GM12878 (cell line): ENCODE data around the gene AKR1B15. TPM values are rescaled to one million over a fixed set of nuclear protein-coding genes. Genes with fewer than 3 reads are reported as not detected.

ENCODE experiments used
- ATAC-seq: fragments of 200-7000 bp; cut with Tn5 transposase; 3 replicates; pipeline ENCODE4 v1.9.1; 2020; ENCODE audit warnings: mild to moderate bottlenecking, moderate library complexity
- BruUV-seq: library from RNA; stranded (reverse); fragments of 400-500 nt; replicated peaks from 2 replicates; lab custom pipeline; 2021; lab: Mats Ljungman, UMichigan
- CTCF ChIA-PET: fragments of 300-600 bp; sonication (Branson Sonifier 250); formaldehyde crosslinking; extraction: SDS; loops from one replicate; lab custom pipeline; 2021; ENCODE audit warnings: inconsistent platforms; lab: Yijun Ruan, JAX
- POLR2A ChIA-PET: fragments of 350-600 bp; formaldehyde crosslinking; extraction: SDS; loops from one replicate; lab custom pipeline; 2021; ENCODE audit warnings: inconsistent platforms; lab: Charles Lee
- RAD21 ChIA-PET: fragments of 300-600 bp; sonication (Branson Sonifier 250); formaldehyde crosslinking; loops from one replicate; lab custom pipeline; 2023; ENCODE audit warnings: antibody characterized with exemption; ENCODE audit not compliant: unreplicated experiment; lab: Charles Lee
- SMC1A ChIA-PET: fragments of 300-600 bp; sonication (Branson Sonifier 250); formaldehyde crosslinking; loops from one replicate; lab custom pipeline; 2023; ENCODE audit not compliant: unreplicated experiment, uncharacterized antibody; lab: Charles Lee
- DNase-seq: peaks from one replicate; pipeline ENCODE4 v3.0.0-alpha.2; 2011; ENCODE audit warnings: low read depth, low spot score
- FAIRE-seq: peaks from 3 replicates; lab custom pipeline; 2011; peaks lifted over from hg19 to GRCh38; lab: Jason Lieb, UNC
- H2AFZ ChIP-seq: 2 replicates; pipeline ENCODE4 v1.6.0; 2011; ENCODE audit warnings: low read depth, low read length, control low read depth; ENCODE audit not compliant: control insufficient read depth
- H3K27ac ChIP-seq: 2 replicates; pipeline ENCODE4 v1.5.1; 2011; ENCODE audit warnings: control low read depth; ENCODE audit not compliant: control insufficient read depth, insufficient read depth
- H3K27me3 ChIP-seq, 2 experiments: replicated peaks in 1 of 2; 2 replicates each; pipeline versions ENCODE4 v1.6.0 to v1.6.1; 2011; ENCODE audit warnings: low read length in 1 of 2; ENCODE audit not compliant: control insufficient read depth in 2 of 2, insufficient read depth in 2 of 2
- H3K36me3 ChIP-seq, 2 experiments: 2 replicates each; pipeline ENCODE4 v1.5.1; 2011; ENCODE audit warnings: low read length in 1 of 2; ENCODE audit not compliant: control insufficient read depth in 2 of 2, insufficient read depth in 2 of 2
- H3K4me1 ChIP-seq: 2 replicates; pipeline ENCODE4 v1.6.1; 2011; ENCODE audit warnings: mild to moderate bottlenecking, low read length, moderate library complexity, mixed read lengths; ENCODE audit not compliant: control insufficient read depth, insufficient read depth
- H3K4me2 ChIP-seq: 2 replicates; pipeline ENCODE4 v1.6.0; 2011; ENCODE audit warnings: control low read depth; ENCODE audit not compliant: control insufficient read depth, insufficient read depth
- H3K4me3 ChIP-seq: fragments of 200-600 bp; sonication (generic); 2 replicates; pipeline ENCODE4 v1.5.1; 2016
- H3K79me2 ChIP-seq: 2 replicates; pipeline ENCODE4 v1.6.0; 2011; ENCODE audit warnings: low read length; ENCODE audit not compliant: control insufficient read depth, insufficient read depth
- H3K9ac ChIP-seq: 2 replicates; pipeline ENCODE4 v1.8.0; 2011; ENCODE audit warnings: low read length, control low read depth, mixed read lengths; ENCODE audit not compliant: control insufficient read depth, insufficient read depth
- H3K9me3 ChIP-seq: replicated peaks from 3 replicates; pipeline ENCODE4 v1.5.1; 2011; ENCODE audit warnings: mild to moderate bottlenecking, low read length; ENCODE audit not compliant: control insufficient read depth, insufficient read depth
- H4K20me1 ChIP-seq: 2 replicates; pipeline ENCODE4 v1.6.0; 2011; ENCODE audit not compliant: control insufficient read depth, insufficient read depth
- BCLAF1 ChIP-seq: fragments of 450-650 bp; IDR thresholded peaks from 2 replicates; pipeline ENCODE4 v1.6.1; 2017; ENCODE audit warnings: antibody characterized with exemption, mild to moderate bottlenecking, moderate library complexity
- BMI1 ChIP-seq: fragments of 450-650 bp; IDR thresholded peaks from 2 replicates; pipeline ENCODE4 v1.6.1; 2016; ENCODE audit warnings: mild to moderate bottlenecking, moderate library complexity, borderline replicate concordance
- BRCA1 ChIP-seq: IDR thresholded peaks from 2 replicates; pipeline ENCODE4 v1.6.1; 2011; ENCODE audit warnings: low read depth, low read length, improper control_type of control experiment
- CTCF ChIP-seq, 3 experiments: IDR thresholded peaks in 2 of 3; conservative IDR thresholded peaks in 1 of 3; 2 replicates each; pipeline ENCODE4 v1.5.1; 2011; ENCODE audit warnings: low read depth in 3 of 3, low read length in 3 of 3, mild to moderate bottlenecking in 3 of 3, control low read depth in 2 of 3, moderate library complexity in 2 of 3, inconsistent platforms in 1 of 3, mixed read lengths in 1 of 3; ENCODE audit not compliant: control insufficient read depth in 2 of 3, insufficient read depth in 1 of 3; ENCODE audit errors: extremely low read depth in 1 of 3
- GABPA ChIP-seq: IDR thresholded peaks from 2 replicates; pipeline ENCODE4 v1.6.1; 2014; ENCODE audit warnings: antibody characterized with exemption, low read depth, mild to moderate bottlenecking, inconsistent platforms
- HCFC1 ChIP-seq: fragments of 150-350 bp; IDR thresholded peaks from 2 replicates; pipeline ENCODE4 v1.6.1; 2014; ENCODE audit warnings: low read length
- MTA2 ChIP-seq: fragments of 450-650 bp; IDR thresholded peaks from 2 replicates; pipeline ENCODE4 v1.6.1; 2016; ENCODE audit warnings: low read depth, mild to moderate bottlenecking, moderate library complexity
- NFYA ChIP-seq: IDR thresholded peaks from 2 replicates; pipeline ENCODE4 v1.6.1; 2011; ENCODE audit warnings: low read depth, mild to moderate bottlenecking, low read length, improper control_type of control experiment, borderline replicate concordance
- PAX5 ChIP-seq: IDR thresholded peaks from 2 replicates; pipeline ENCODE4 v1.6.1; 2011; ENCODE audit warnings: low read depth, low read length, borderline replicate concordance
- RAD21 ChIP-seq: IDR thresholded peaks from 2 replicates; pipeline ENCODE4 v1.6.1; 2011; ENCODE audit warnings: mild to moderate bottlenecking, low read depth, low read length, moderate library complexity; ENCODE audit not compliant: insufficient read depth
- RB1 ChIP-seq: fragments of 450-650 bp; formaldehyde crosslinking; IDR thresholded peaks from 2 replicates; pipeline ENCODE4 v1.6.1; 2017; ENCODE audit warnings: mild to moderate bottlenecking, borderline replicate concordance
- SKIL ChIP-seq: fragments of 450-650 bp; IDR thresholded peaks from 2 replicates; pipeline ENCODE4 v1.6.1; 2017; ENCODE audit warnings: mild to moderate bottlenecking, low read depth, inconsistent platforms; ENCODE audit not compliant: poor library complexity, severe bottlenecking
- SMC3 ChIP-seq: IDR thresholded peaks from 2 replicates; pipeline ENCODE4 v1.6.1; 2011; ENCODE audit warnings: low read length, improper control_type of control experiment, borderline replicate concordance
- WRNIP1 ChIP-seq: IDR thresholded peaks from 2 replicates; pipeline ENCODE4 v1.6.1; 2011; ENCODE audit warnings: low read depth, low read length, improper control_type of control experiment, borderline replicate concordance
- WGBS: methylation state at CpG from one replicate; pipeline ENCODE4 v1.1.6; 2016; ENCODE audit warnings: low lambda C conversion rate; ENCODE audit not compliant: insufficient replicate concordance, insufficient coverage; ENCODE audit errors: missing lambda C conversion rate; 5-methylcytosine and 5-hydroxymethylcytosine counted together
- in situ Hi-C: fragments of 300-500 bp; cut with MboI; formaldehyde crosslinking; loops from 9 replicates; pipeline ENCODE4 v1.14.3; 2018; ENCODE audit warnings: mixed read lengths
- intact Hi-C: fragments of 100-400 bp; cut with micrococcal nuclease; formaldehyde crosslinking; loops from one replicate; pipeline ENCODE4 v1.14.2; 2022; ENCODE audit not compliant: unreplicated experiment
- polyA plus RNA-seq, 11 experiments: library from polyadenylated mRNA; depleted of rRNA in 4 of 11; unstranded in 6 of 11; stranded (reverse) in 5 of 11; fragments of >200 nt; fragmentation: Nextera tagmentation in 4 of 11; fragmentation: Illumina TruSeq in 1 of 11; extraction: Ambion mirVana in 4 of 11; extraction: Trizol in 1 of 11; gene quantifications; 1 replicate in 1 of 11; 2 replicates in 10 of 11; pipeline versions ENCODE4 v1.2.1 to v1.2.3, GENCODE V29; 2011 to 2016; ENCODE audit warnings: inconsistent platforms in 2 of 11, missing spikeins in 2 of 11, low read depth in 1 of 11
- total RNA-seq, 4 experiments: library from RNA; depleted of rRNA in 3 of 4; stranded (reverse); fragments of >200 nt in 3 of 4; fragmentation: Illumina TruSeq in 1 of 4; extraction: Trizol in 1 of 4; gene quantifications; 2 replicates each; pipeline versions ENCODE4 v1.2.1 to v1.2.3, GENCODE V29; 2013 to 2021

AKR1B15 gene
- total and polyA plus RNA-seq, 10 of the 15 experiments (the other 5 are each of a cell fraction or from before 2014, with no cell fraction given) = 0.06 TPM; not detected in 9

GRCh38 chr7:134605978-134606923 lies 57.3 kb downstream of the AKR1B15 start:
- intact Hi-C loops = loop anchor here (1.0 to 2.0 kb wide), 3 partner anchors 59 to 174 kb away; no protein-coding TSS in a partner anchor
- no peaks in the 10 kb centered on the region for H3K27me3 ChIP-seq
- no peak overlapping the region for H3K4me2 ChIP-seq
- H3K4me1 ChIP-seq = no peaks in the 10 kb centered on the region
- no peak overlapping the region for H3K9ac ChIP-seq
- SMC1A ChIA-PET = interaction anchor here (0.9 to 5.0 kb wide), 19 partner anchors 9 to 339 kb away, joined by 3 to 62 read pairs (median 4); partner anchors contain the start of gene AKR1B15
- no peak overlapping the region for H2AFZ ChIP-seq
- no peaks in the 10 kb centered on the region for H3K36me3 ChIP-seq
- no TSS peak for BruUV-seq
- RAD21 ChIA-PET = interaction anchor here (0.7 to 3.3 kb wide), 8 partner anchors 25 to 262 kb away, joined by 3 to 39 read pairs (median 3); partner anchors contain the start of gene AKR1B15
- in situ Hi-C loops = no loop called here
- WGBS = 18% methylated on average over 14 of the region's 14 CpGs
- H3K27ac ChIP-seq = no peak overlapping the region
- DNase-seq = no peak
- POLR2A ChIA-PET = no interaction called here
- FAIRE-seq = peak; percentile 79
- H3K4me3 ChIP-seq = no peak overlapping the region
- no peaks in the 10 kb centered on the region for H4K20me1 ChIP-seq
- CTCF ChIA-PET = interaction anchor here (0.6 to 4.8 kb wide), 24 partner anchors 8 to 473 kb away, joined by 3 to 81 read pairs (median 4); partner anchors contain the start of genes AKR1B10 and AKR1B15
- H3K79me2 ChIP-seq = no peaks in the 10 kb centered on the region
- peak; percentile 99 for ATAC-seq
- H3K9me3 ChIP-seq = no peaks in the 10 kb centered on the region
- TF ChIP-seq SMC3 (peak; percentile 80; the same call in 1 of the 2 replicates), RAD21 (peak; percentile 92), BRCA1 (no peak), RB1 (0 out of 2 replicates have a peak, but pooled peaks have one; percentile 33), SKIL (no peak), BMI1 (no peak), CTCF (IDR thresholded peaks at IDR 0.05 in 2 of 3, conservative IDR thresholded peaks at IDR 0.05 in 1 of 3; ENCODE audit: control insufficient read depth in 2 of 3, extremely low read depth in 1 of 3, insufficient read depth in 1 of 3, low read depth in 3 of 3, low read length in 3 of 3) (peak; percentile 86 to 91 (median 88)), BCLAF1 (no peak), HCFC1 (no peak), PAX5 (no peak), MTA2 (no peak), GABPA (no peak), NFYA (no peak), WRNIP1 (no peak)
